Activated CD4-positive, alpha-beta T cell treated with anti-CD3 and anti-CD28 coated beads for 1 hour (primary cell): ENCODE results near the gene TCF12.

Experiments
- DNase-seq: peaks from one replicate; pipeline ENCODE4 v3.0.0-alpha.2; 2020

TCF12 gene

GRCh38 chr15:57025264-57025926 lies 107.0 kb downstream of the TCF12 start:
- DNase-seq = no peak

GRCh38 chr15:57026016-57026592 lies 107.7 kb downstream of the TCF12 start:
- no peak for DNase-seq

GRCh38 chr15:57027596-57027995 lies 109.2 kb downstream of the TCF12 start:
- DNase-seq = no peak

GRCh38 chr15:57028176-57028575 lies 109.7 kb downstream of the TCF12 start:
- no peak for DNase-seq

GRCh38 chr15:57030011-57030410 lies 111.6 kb downstream of the TCF12 start:
- no peak for DNase-seq

GRCh38 chr15:57031082-57031481 lies 112.6 kb downstream of the TCF12 start:
- no peak for DNase-seq

GRCh38 chr15:57031605-57032004 lies 113.2 kb downstream of the TCF12 start:
- no peak for DNase-seq

- no peak for DNase-seq
Measured at GRCh38 chr15:57032338-57032737, 113.9 kb downstream of the TCF12 start.

- no peak for DNase-seq
Measured at GRCh38 chr15:57033715-57034439, 115.4 kb downstream of the TCF12 start.

GRCh38 chr15:57034613-57035012 lies 116.2 kb downstream of the TCF12 start:
- DNase-seq = no peak

GRCh38 chr15:57035664-57036063 lies 117.2 kb downstream of the TCF12 start:
- DNase-seq = no peak

GRCh38 chr15:57036352-57036751 lies 117.9 kb downstream of the TCF12 start:
- DNase-seq = no peak

GRCh38 chr15:57037548-57037947 lies 119.1 kb downstream of the TCF12 start:
- DNase-seq = no peak

GRCh38 chr15:57038040-57038439 lies 119.6 kb downstream of the TCF12 start:
- no peak for DNase-seq

- DNase-seq = no peak
Measured at GRCh38 chr15:57038496-57038895, 120.1 kb downstream of the TCF12 start.

GRCh38 chr15:57041416-57041815 lies 123.0 kb downstream of the TCF12 start:
- no peak for DNase-seq

- DNase-seq = no peak
Measured at GRCh38 chr15:57044072-57044702, 125.7 kb downstream of the TCF12 start.

- no peak for DNase-seq
Measured at GRCh38 chr15:57044970-57045369, 126.5 kb downstream of the TCF12 start.

- no peak for DNase-seq
Measured at GRCh38 chr15:57045741-57046382, 127.4 kb downstream of the TCF12 start.

GRCh38 chr15:57048930-57049549 lies 130.6 kb downstream of the TCF12 start:
- no peak for DNase-seq

GRCh38 chr15:57053470-57053869 lies 135.0 kb downstream of the TCF12 start:
- no peak for DNase-seq

GRCh38 chr15:57054204-57054750 lies 135.8 kb downstream of the TCF12 start:
- no peak for DNase-seq

- DNase-seq = no peak
Measured at GRCh38 chr15:57056357-57056756, 137.9 kb downstream of the TCF12 start.
